GM21737 (cell line): Measurements from ENCODE around the gene CCN5.

Experiments
- ATAC-seq: cut with Tn5 transposase; IDR thresholded peaks from one replicate; pipeline ENCODE4 v1.9.1; 2021; ENCODE audit warnings: mild to moderate bottlenecking, moderate library complexity; ENCODE audit not compliant: unreplicated experiment

Gene CCN5

GRCh38 chr20:44715499-44716308 is 535 bp downstream of the CCN5 start:
- no peak for ATAC-seq

GRCh38 chr20:44716309-44717106 is 1.3 kb downstream of the CCN5 start:
- no peak for ATAC-seq

- ATAC-seq, result no peak
Observed at GRCh38 chr20:44717986-44718385, 2.8 kb downstream of the CCN5 start.

- ATAC-seq, result no peak
Observed at GRCh38 chr20:44719841-44720240, 4.7 kb downstream of the CCN5 start.

- no peak for ATAC-seq
Observed at GRCh38 chr20:44720621-44720996, 5.4 kb downstream of the CCN5 start.

GRCh38 chr20:44720997-44721784 is 6.0 kb downstream of the CCN5 start:
- ATAC-seq, result no peak

- ATAC-seq, result no peak
Observed at GRCh38 chr20:44721785-44722054, 6.6 kb downstream of the CCN5 start.

GRCh38 chr20:44722990-44723389 is 7.8 kb downstream of the CCN5 start:
- ATAC-seq, result no peak

- no peak for ATAC-seq
Observed at GRCh38 chr20:44723391-44723790, 8.2 kb downstream of the CCN5 start.

- ATAC-seq, result no peak
Observed at GRCh38 chr20:44723798-44724362, 8.7 kb downstream of the CCN5 start.

- no peak for ATAC-seq
Observed at GRCh38 chr20:44724423-44725091, 9.4 kb downstream of the CCN5 start.

- no peak for ATAC-seq
Observed at GRCh38 chr20:44725837-44726236, 10.7 kb downstream of the CCN5 start.

- ATAC-seq, result no peak
Observed at GRCh38 chr20:44727039-44727438, 11.9 kb downstream of the CCN5 start.

- ATAC-seq, result no peak
Observed at GRCh38 chr20:44727651-44728050, 12.5 kb downstream of the CCN5 start.

- ATAC-seq, result no peak
Observed at GRCh38 chr20:44728801-44729443, 13.8 kb downstream of the CCN5 start.

GRCh38 chr20:44730441-44730840 is 15.3 kb downstream of the CCN5 start:
- no peak for ATAC-seq

GRCh38 chr20:44731657-44732056 is 16.5 kb downstream of the CCN5 start:
- no peak for ATAC-seq

- ATAC-seq, result no peak
Observed at GRCh38 chr20:44732327-44732726, 17.2 kb downstream of the CCN5 start.

GRCh38 chr20:44733341-44734069 is 18.3 kb downstream of the CCN5 start:
- no peak for ATAC-seq

- ATAC-seq, result no peak
Observed at GRCh38 chr20:44734938-44735337, 19.8 kb downstream of the CCN5 start.
